ENCODE measurements around the gene ETNK2.

DNA sequence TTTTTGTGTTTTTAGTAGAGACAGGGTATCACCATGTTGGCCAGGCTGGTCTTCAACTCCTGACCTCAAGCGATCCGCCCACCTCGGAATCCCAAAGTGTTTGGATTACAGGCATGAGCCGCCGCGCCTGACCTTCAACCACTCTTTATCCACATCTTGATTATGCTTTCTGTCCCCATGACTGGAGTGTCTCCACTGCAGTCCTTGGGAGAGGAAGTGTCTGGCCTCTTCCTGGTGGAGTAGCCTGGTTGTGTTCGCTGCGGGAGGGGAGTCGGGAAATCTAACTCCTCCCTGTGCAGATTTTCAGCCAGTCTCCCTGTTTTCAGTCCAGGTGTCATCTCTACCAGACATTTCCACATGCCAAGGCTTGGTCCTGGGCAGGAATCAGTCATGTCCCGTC lies 34.8 kb upstream of the ETNK2 start:
- TF ChIP-seq, protein P1, sequence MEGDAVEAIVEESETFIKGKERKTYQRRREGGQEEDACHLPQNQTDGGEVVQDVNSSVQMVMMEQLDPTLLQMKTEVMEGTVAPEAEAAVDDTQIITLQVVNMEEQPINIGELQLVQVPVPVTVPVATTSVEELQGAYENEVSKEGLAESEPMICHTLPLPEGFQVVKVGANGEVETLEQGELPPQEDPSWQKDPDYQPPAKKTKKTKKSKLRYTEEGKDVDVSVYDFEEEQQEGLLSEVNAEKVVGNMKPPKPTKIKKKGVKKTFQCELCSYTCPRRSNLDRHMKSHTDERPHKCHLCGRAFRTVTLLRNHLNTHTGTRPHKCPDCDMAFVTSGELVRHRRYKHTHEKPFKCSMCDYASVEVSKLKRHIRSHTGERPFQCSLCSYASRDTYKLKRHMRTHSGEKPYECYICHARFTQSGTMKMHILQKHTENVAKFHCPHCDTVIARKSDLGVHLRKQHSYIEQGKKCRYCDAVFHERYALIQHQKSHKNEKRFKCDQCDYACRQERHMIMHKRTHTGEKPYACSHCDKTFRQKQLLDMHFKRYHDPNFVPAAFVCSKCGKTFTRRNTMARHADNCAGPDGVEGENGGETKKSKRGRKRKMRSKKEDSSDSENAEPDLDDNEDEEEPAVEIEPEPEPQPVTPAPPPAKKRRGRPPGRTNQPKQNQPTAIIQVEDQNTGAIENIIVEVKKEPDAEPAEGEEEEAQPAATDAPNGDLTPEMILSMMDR (IDR thresholded peaks at IDR 0.05) = no peak
- TF ChIP-seq EZH2 (IDR thresholded peaks at IDR 0.05) = no peak
- no peak for TF ChIP-seq EZH2phosphoT487 (IDR thresholded peaks at IDR 0.05)

All from neural progenitor cell (in vitro differentiated cells).